K562 (cell line): ENCODE data around the gene PSMA5. TPM values are rescaled to one million over a fixed set of nuclear protein-coding genes. Genes with fewer than 3 reads are reported as not detected.
A peak's percentile ranks its signal among the peaks of the same experiment; 100 is the strongest.

Experiments
- FOXJ3 ChIP-seq: sonication (generic); formaldehyde crosslinking; IDR thresholded peaks from 2 replicates; pipeline ENCODE4 v1.4.0; 2020; ENCODE audit warnings: mild to moderate bottlenecking, missing genetic modification reagents
- KDM5B ChIP-seq: fragments of 200-600 bp; sonication (generic); IDR thresholded peaks from 2 replicates; pipeline ENCODE4 v1.6.1; 2012; ENCODE audit warnings: low read depth, mild to moderate bottlenecking, moderate library complexity, low read length, control low read depth, inconsistent platforms; ENCODE audit not compliant: insufficient replicate concordance
- MTF1 ChIP-seq: fragments of 250-450 bp; sonication (Bioruptor Pico); IDR thresholded peaks from 2 replicates; pipeline ENCODE4 v1.9.0; 2021; ENCODE audit warnings: moderate library complexity, mild to moderate bottlenecking, inconsistent platforms, borderline replicate concordance
- MXI1 ChIP-seq: IDR thresholded peaks from 2 replicates; pipeline ENCODE4 v1.6.1; 2011; ENCODE audit warnings: low read depth, mild to moderate bottlenecking, improper control_type of control experiment, low read length
- NR2C1 ChIP-seq, 2 experiments: fragments of 450-650 bp; IDR thresholded peaks; 2 replicates each; pipeline ENCODE4 v1.6.1; 2017; ENCODE audit warnings: mild to moderate bottlenecking in 2 of 2, antibody characterized with exemption in 1 of 2, inconsistent platforms in 1 of 2, missing compliant biosample characterization in 1 of 2, missing genetic modification characterization in 1 of 2
- PHB ChIP-seq: fragments of 250-450 bp; sonication (Bioruptor Pico); IDR thresholded peaks from 2 replicates; pipeline ENCODE4 v1.5.0; 2021
- PURB ChIP-seq: sonication (generic); formaldehyde crosslinking; IDR thresholded peaks from 2 replicates; pipeline ENCODE4 v1.9.0; 2021; ENCODE audit warnings: low read depth, mild to moderate bottlenecking, missing genetic modification reagents
- RAD21 ChIP-seq, 2 experiments: fragments of 250-450 bp in 1 of 2; fragments of 450-650 bp in 1 of 2; sonication (Bioruptor Pico) in 1 of 2; formaldehyde crosslinking in 1 of 2; IDR thresholded peaks in 1 of 2; conservative IDR thresholded peaks in 1 of 2; 2 replicates each; pipeline versions ENCODE4 v1.4.0 to v1.8.0; 2020 to 2022; ENCODE audit warnings: mild to moderate bottlenecking in 2 of 2, moderate library complexity in 1 of 2
- RBM39 ChIP-seq: fragments of 200-400 bp; formaldehyde crosslinking; optimal IDR thresholded peaks from 2 replicates; pipeline ENCODE3; 2018; ENCODE audit warnings: low read depth, low read length
- SRSF7 ChIP-seq: fragments of 200-400 bp; formaldehyde crosslinking; optimal IDR thresholded peaks from 2 replicates; pipeline ENCODE3; 2017; ENCODE audit warnings: mild to moderate bottlenecking, low read depth, low read length
- TAF7 ChIP-seq: fragments of 450-650 bp; IDR thresholded peaks from 2 replicates; pipeline ENCODE4 v1.6.1; 2016; ENCODE audit warnings: missing genetic modification characterization, missing compliant biosample characterization
- ZNF140 ChIP-seq: fragments of 250-450 bp; sonication (Bioruptor Pico); IDR thresholded peaks from 2 replicates; pipeline ENCODE4 v1.8.0; 2021; ENCODE audit warnings: moderate library complexity, mild to moderate bottlenecking, inconsistent platforms
- ZNF232 ChIP-seq: sonication (generic); formaldehyde crosslinking; IDR thresholded peaks from 2 replicates; pipeline ENCODE4 v1.8.0; 2022; ENCODE audit warnings: mild to moderate bottlenecking, missing genetic modification reagents
- ZNF274 ChIP-seq: IDR thresholded peaks from 2 replicates; pipeline ENCODE4 v1.6.1; 2011; ENCODE audit warnings: low read depth, mild to moderate bottlenecking, low read length, moderate library complexity, borderline replicate concordance
- ZNF436 ChIP-seq: fragments of 250-450, 450-650 bp; sonication (Bioruptor Pico); formaldehyde crosslinking; IDR thresholded peaks from 2 replicates; pipeline ENCODE4 v1.7.0; 2020; ENCODE audit warnings: mild to moderate bottlenecking
- ZNF583 ChIP-seq: fragments of 250-450 bp; sonication (Bioruptor Pico); IDR thresholded peaks from 2 replicates; pipeline ENCODE4 v1.4.0; 2020
- polyA plus RNA-seq, 8 experiments: library from polyadenylated mRNA; depleted of rRNA in 4 of 8; stranded (reverse) in 5 of 8; unstranded in 3 of 8; fragments of >200 nt; fragmentation: Nextera tagmentation in 2 of 8; fragmentation: Illumina TruSeq in 1 of 8; extraction: Ambion mirVana in 2 of 8; extraction: Trizol in 1 of 8; gene quantifications; 2 replicates each; pipeline versions ENCODE4 v1.2.1 to v1.2.3, GENCODE V29; 2011 to 2014; ENCODE audit warnings: inconsistent platforms in 1 of 8, missing spikeins in 1 of 8
- total RNA-seq, 7 experiments: library from RNA; depleted of rRNA in 6 of 7; stranded (reverse); fragments of >200 nt in 6 of 7; fragmentation: Illumina TruSeq in 2 of 7; extraction: Trizol in 2 of 7; gene quantifications; 2 replicates each; pipeline versions ENCODE4 v1.2.1 to v1.2.3, GENCODE V29; 2011 to 2021; ENCODE audit warnings: low replicate concordance in 1 of 7
- TF ChIP-seq, protein P1 (sequence below): fragments of 450-650 bp; formaldehyde crosslinking; conservative IDR thresholded peaks from 2 replicates; pipeline ENCODE4 v1.4.0; 2022; ENCODE audit warnings: mild to moderate bottlenecking, missing genetic modification characterization
- TF ChIP-seq, protein P2 (sequence below): fragments of 250-450 bp; sonication (Bioruptor Pico); IDR thresholded peaks from 2 replicates; pipeline ENCODE4 v1.9.0; 2021; ENCODE audit warnings: mild to moderate bottlenecking, inconsistent platforms
- TF ChIP-seq, protein P3 (sequence below): fragments of 450-650 bp; IDR thresholded peaks from one replicate; pipeline ENCODE4 v1.6.1; 2018; ENCODE audit warnings: mild to moderate bottlenecking, moderate library complexity; ENCODE audit not compliant: partially characterized antibody
- TF ChIP-seq, protein P4 (sequence below), 2 experiments: IDR thresholded peaks; 2 replicates each; pipeline ENCODE4 v1.6.1; 2012; ENCODE audit warnings: improper control_type of control experiment in 2 of 2, low read depth in 2 of 2, low read length in 2 of 2, borderline replicate concordance in 1 of 2

Gene PSMA5
- total and polyA plus RNA-seq, 9 of the 15 experiments (the other 6 are each of a cell fraction or from before 2014, with no cell fraction given), result 82.6 to 542 (median 287) TPM

DNA sequence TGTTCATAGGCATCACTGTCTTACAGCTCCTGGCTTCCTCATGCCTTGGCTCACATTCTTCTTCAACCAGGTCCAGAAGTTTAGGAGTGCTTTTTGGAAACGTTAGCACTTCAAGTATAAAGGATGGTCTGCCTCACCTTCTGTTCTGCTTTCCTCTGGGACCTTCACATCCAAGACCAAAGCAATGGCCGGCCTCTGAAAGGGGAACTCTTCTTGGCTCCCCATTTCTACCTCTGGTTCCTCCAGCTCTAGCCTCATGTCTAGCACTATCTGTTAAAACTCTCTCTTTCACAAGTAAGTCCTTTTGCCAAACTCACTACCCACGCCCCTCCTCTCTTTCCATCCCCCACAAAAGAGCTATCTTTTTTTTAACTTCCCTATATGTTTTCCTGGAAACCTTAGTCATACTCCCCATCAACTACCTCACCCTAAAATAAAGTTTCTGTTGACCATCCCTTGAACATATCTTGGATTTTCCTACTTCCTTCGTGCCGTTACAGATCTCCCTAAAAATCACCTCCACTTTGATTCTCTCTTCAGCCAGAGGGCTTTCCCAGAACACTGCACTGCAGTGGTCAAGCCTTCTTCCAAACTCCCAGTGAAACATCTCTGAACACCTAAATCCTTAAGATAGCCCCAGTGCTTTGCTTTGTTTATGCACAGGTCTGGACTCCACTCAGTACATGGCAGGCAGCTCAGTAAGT is 36.5 kb downstream of the PSMA5 start (continued):
- TF ChIP-seq TAF7 (tag) (peak; percentile 21; the same call in 1 of the 2 replicates), RBM39 (no peak), ZNF436 (CRISPR knock-in tag) (0 out of 2 replicates have a peak, but pooled peaks have one; percentile 16), ZNF140 (CRISPR knock-in tag) (no peak), ZNF583 (CRISPR knock-in tag) (no peak), RAD21 (CRISPR knock-in tag; conservative IDR thresholded peaks at IDR 0.05 in 1 of 2, IDR thresholded peaks at IDR 0.05 in 1 of 2) (peak in 1 of 2 experiments; percentile 23; a peak in 1 of 4 replicates), PURB (no peak), ZNF232 (no peak), KDM5B (peak; percentile 80), MXI1 (0 out of 2 replicates have a peak, but pooled peaks have one; percentile 8), NR2C1 (IDR thresholded peaks at IDR 0.05) (no peak), NR2C1 (tag; IDR thresholded peaks at IDR 0.05) (no peak), MTF1 (CRISPR knock-in tag) (no peak), SRSF7 (no peak), FOXJ3 (CRISPR knock-in tag) (no peak), ZNF274 (0 out of 2 replicates have a peak, but pooled peaks have one; percentile 36), PHB (CRISPR knock-in tag) (no peak)
- TF ChIP-seq, protein P1, sequence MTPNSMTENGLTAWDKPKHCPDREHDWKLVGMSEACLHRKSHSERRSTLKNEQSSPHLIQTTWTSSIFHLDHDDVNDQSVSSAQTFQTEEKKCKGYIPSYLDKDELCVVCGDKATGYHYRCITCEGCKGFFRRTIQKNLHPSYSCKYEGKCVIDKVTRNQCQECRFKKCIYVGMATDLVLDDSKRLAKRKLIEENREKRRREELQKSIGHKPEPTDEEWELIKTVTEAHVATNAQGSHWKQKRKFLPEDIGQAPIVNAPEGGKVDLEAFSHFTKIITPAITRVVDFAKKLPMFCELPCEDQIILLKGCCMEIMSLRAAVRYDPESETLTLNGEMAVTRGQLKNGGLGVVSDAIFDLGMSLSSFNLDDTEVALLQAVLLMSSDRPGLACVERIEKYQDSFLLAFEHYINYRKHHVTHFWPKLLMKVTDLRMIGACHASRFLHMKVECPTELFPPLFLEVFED (CRISPR knock-in tag), result no peak; the same call in 1 of the 2 replicates
- TF ChIP-seq, protein P2, sequence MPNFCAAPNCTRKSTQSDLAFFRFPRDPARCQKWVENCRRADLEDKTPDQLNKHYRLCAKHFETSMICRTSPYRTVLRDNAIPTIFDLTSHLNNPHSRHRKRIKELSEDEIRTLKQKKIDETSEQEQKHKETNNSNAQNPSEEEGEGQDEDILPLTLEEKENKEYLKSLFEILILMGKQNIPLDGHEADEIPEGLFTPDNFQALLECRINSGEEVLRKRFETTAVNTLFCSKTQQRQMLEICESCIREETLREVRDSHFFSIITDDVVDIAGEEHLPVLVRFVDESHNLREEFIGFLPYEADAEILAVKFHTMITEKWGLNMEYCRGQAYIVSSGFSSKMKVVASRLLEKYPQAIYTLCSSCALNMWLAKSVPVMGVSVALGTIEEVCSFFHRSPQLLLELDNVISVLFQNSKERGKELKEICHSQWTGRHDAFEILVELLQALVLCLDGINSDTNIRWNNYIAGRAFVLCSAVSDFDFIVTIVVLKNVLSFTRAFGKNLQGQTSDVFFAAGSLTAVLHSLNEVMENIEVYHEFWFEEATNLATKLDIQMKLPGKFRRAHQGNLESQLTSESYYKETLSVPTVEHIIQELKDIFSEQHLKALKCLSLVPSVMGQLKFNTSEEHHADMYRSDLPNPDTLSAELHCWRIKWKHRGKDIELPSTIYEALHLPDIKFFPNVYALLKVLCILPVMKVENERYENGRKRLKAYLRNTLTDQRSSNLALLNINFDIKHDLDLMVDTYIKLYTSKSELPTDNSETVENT, result no peak
- TF ChIP-seq, protein P3, sequence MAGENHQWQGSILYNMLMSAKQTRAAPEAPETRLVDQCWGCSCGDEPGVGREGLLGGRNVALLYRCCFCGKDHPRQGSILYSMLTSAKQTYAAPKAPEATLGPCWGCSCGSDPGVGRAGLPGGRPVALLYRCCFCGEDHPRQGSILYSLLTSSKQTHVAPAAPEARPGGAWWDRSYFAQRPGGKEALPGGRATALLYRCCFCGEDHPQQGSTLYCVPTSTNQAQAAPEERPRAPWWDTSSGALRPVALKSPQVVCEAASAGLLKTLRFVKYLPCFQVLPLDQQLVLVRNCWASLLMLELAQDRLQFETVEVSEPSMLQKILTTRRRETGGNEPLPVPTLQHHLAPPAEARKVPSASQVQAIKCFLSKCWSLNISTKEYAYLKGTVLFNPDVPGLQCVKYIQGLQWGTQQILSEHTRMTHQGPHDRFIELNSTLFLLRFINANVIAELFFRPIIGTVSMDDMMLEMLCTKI, result no peak
- TF ChIP-seq, protein P4, sequence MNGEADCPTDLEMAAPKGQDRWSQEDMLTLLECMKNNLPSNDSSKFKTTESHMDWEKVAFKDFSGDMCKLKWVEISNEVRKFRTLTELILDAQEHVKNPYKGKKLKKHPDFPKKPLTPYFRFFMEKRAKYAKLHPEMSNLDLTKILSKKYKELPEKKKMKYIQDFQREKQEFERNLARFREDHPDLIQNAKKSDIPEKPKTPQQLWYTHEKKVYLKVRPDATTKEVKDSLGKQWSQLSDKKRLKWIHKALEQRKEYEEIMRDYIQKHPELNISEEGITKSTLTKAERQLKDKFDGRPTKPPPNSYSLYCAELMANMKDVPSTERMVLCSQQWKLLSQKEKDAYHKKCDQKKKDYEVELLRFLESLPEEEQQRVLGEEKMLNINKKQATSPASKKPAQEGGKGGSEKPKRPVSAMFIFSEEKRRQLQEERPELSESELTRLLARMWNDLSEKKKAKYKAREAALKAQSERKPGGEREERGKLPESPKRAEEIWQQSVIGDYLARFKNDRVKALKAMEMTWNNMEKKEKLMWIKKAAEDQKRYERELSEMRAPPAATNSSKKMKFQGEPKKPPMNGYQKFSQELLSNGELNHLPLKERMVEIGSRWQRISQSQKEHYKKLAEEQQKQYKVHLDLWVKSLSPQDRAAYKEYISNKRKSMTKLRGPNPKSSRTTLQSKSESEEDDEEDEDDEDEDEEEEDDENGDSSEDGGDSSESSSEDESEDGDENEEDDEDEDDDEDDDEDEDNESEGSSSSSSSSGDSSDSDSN (IDR thresholded peaks at IDR 0.05; ENCODE audit: borderline replicate concordance in 1 of 2, low read depth in 2 of 2, low read length in 2 of 2), result no peak
